Liver (tissue), 3 donors: ENCODE data around the gene SEMA4D.

Experiments used
- ATF3 ChIP-seq: IDR thresholded peaks from 2 replicates; pipeline ENCODE4 v1.6.1; 2016; ENCODE audit warnings: antibody characterized with exemption
- GABPA ChIP-seq, 2 donors: IDR thresholded peaks in 1 of 2; conservative IDR thresholded peaks in 1 of 2; 2 replicates each; pipeline ENCODE4 v1.6.1; 2016; ENCODE audit warnings: antibody characterized with exemption in 2 of 2, mild to moderate bottlenecking in 1 of 2, moderate library complexity in 1 of 2
- JUND ChIP-seq, 2 donors: IDR thresholded peaks; 2 replicates each; pipeline ENCODE4 v1.6.1; 2016; ENCODE audit warnings: antibody characterized with exemption in 2 of 2
- MAX ChIP-seq: IDR thresholded peaks from 2 replicates; pipeline ENCODE4 v1.6.1; 2016; ENCODE audit warnings: antibody characterized with exemption
- RAD21 ChIP-seq, 2 donors: IDR thresholded peaks; 2 replicates each; pipeline ENCODE4 v1.6.1; 2016; ENCODE audit warnings: antibody characterized with exemption in 2 of 2, mild to moderate bottlenecking in 2 of 2
- RXRA ChIP-seq, 2 donors: IDR thresholded peaks; 2 replicates each; pipeline ENCODE4 v1.6.1; 2017 to 2018; ENCODE audit warnings: antibody characterized with exemption in 2 of 2, mild to moderate bottlenecking in 1 of 2
- SP1 ChIP-seq: IDR thresholded peaks from 2 replicates; pipeline ENCODE4 v1.6.1; 2018; ENCODE audit warnings: antibody characterized with exemption, mild to moderate bottlenecking
- TAF1 ChIP-seq: conservative IDR thresholded peaks from 2 replicates; pipeline ENCODE4 v1.6.1; 2016; ENCODE audit warnings: antibody characterized with exemption, mild to moderate bottlenecking
- YY1 ChIP-seq: IDR thresholded peaks from 2 replicates; pipeline ENCODE4 v1.6.1; 2016; ENCODE audit warnings: antibody characterized with exemption, mild to moderate bottlenecking
- ZBTB33 ChIP-seq: IDR thresholded peaks from 2 replicates; pipeline ENCODE4 v1.6.1; 2016; ENCODE audit warnings: antibody characterized with exemption
- TF ChIP-seq, protein P1 (sequence below): fragments of 150-350 bp; IDR thresholded peaks from 2 replicates; pipeline ENCODE4 v1.5.1; 2017; ENCODE audit warnings: improper control_type of control experiment, low read depth, low read length; ENCODE audit not compliant: missing input control
- TF ChIP-seq, protein P2 (sequence below): IDR thresholded peaks from 2 replicates; pipeline ENCODE4 v1.6.1; 2016; ENCODE audit warnings: antibody characterized with exemption, mild to moderate bottlenecking
- donor health status: healthy.
- donor health status: healthy.

- TF ChIP-seq, protein P1, sequence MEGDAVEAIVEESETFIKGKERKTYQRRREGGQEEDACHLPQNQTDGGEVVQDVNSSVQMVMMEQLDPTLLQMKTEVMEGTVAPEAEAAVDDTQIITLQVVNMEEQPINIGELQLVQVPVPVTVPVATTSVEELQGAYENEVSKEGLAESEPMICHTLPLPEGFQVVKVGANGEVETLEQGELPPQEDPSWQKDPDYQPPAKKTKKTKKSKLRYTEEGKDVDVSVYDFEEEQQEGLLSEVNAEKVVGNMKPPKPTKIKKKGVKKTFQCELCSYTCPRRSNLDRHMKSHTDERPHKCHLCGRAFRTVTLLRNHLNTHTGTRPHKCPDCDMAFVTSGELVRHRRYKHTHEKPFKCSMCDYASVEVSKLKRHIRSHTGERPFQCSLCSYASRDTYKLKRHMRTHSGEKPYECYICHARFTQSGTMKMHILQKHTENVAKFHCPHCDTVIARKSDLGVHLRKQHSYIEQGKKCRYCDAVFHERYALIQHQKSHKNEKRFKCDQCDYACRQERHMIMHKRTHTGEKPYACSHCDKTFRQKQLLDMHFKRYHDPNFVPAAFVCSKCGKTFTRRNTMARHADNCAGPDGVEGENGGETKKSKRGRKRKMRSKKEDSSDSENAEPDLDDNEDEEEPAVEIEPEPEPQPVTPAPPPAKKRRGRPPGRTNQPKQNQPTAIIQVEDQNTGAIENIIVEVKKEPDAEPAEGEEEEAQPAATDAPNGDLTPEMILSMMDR: no peak
- no peak for TF ChIP-seq YY1
- no peak for TF ChIP-seq GABPA (IDR thresholded peaks at IDR 0.05 in 1 of 2, conservative IDR thresholded peaks at IDR 0.05 in 1 of 2)
- TF ChIP-seq SP1: no peak
- no peak for TF ChIP-seq ATF3
- TF ChIP-seq JUND (IDR thresholded peaks at IDR 0.05): no peak
- no peak for TF ChIP-seq TAF1
- TF ChIP-seq RAD21 (IDR thresholded peaks at IDR 0.05): no peak
- no peak for TF ChIP-seq ZBTB33
- TF ChIP-seq RXRA (IDR thresholded peaks at IDR 0.05): no peak
- TF ChIP-seq, protein P2, sequence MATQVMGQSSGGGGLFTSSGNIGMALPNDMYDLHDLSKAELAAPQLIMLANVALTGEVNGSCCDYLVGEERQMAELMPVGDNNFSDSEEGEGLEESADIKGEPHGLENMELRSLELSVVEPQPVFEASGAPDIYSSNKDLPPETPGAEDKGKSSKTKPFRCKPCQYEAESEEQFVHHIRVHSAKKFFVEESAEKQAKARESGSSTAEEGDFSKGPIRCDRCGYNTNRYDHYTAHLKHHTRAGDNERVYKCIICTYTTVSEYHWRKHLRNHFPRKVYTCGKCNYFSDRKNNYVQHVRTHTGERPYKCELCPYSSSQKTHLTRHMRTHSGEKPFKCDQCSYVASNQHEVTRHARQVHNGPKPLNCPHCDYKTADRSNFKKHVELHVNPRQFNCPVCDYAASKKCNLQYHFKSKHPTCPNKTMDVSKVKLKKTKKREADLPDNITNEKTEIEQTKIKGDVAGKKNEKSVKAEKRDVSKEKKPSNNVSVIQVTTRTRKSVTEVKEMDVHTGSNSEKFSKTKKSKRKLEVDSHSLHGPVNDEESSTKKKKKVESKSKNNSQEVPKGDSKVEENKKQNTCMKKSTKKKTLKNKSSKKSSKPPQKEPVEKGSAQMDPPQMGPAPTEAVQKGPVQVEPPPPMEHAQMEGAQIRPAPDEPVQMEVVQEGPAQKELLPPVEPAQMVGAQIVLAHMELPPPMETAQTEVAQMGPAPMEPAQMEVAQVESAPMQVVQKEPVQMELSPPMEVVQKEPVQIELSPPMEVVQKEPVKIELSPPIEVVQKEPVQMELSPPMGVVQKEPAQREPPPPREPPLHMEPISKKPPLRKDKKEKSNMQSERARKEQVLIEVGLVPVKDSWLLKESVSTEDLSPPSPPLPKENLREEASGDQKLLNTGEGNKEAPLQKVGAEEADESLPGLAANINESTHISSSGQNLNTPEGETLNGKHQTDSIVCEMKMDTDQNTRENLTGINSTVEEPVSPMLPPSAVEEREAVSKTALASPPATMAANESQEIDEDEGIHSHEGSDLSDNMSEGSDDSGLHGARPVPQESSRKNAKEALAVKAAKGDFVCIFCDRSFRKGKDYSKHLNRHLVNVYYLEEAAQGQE: no peak
- TF ChIP-seq MAX: no peak
These were observed 55.4 kb downstream of the SEMA4D start for GRCh38 chr9:89442501-89442978.
